IPS-15b (cell line): ENCODE data around the gene FBXW8.

Experiments used
- H3K27me3 ChIP-seq: one replicate; pipeline ENCODE4 v1.6.1; 2013; ENCODE audit warnings: low read length; ENCODE audit not compliant: control insufficient read depth, insufficient read depth
- H3K36me3 ChIP-seq: one replicate; pipeline ENCODE4 v1.6.1; 2013; ENCODE audit warnings: low read length; ENCODE audit not compliant: control insufficient read depth, insufficient read depth
- H3K4me1 ChIP-seq: one replicate; pipeline ENCODE4 v1.6.1; 2013; ENCODE audit warnings: mild to moderate bottlenecking, low read length; ENCODE audit not compliant: control insufficient read depth, insufficient read depth
- H3K4me3 ChIP-seq: one replicate; pipeline ENCODE4 v1.5.1; 2013; ENCODE audit warnings: low read depth, low read length
- H3K9ac ChIP-seq: one replicate; pipeline ENCODE4 v1.6.1; 2013; ENCODE audit warnings: low read depth, mild to moderate bottlenecking, low read length
- H3K9me3 ChIP-seq: one replicate; pipeline ENCODE4 v1.6.1; 2013; ENCODE audit warnings: mild to moderate bottlenecking, low read length; ENCODE audit not compliant: control insufficient read depth, insufficient read depth

Gene FBXW8

GRCh38 chr12:117024961-117025480 is 114.3 kb downstream of the FBXW8 start:
- no peaks in the 10 kb centered on the region for H3K4me1 ChIP-seq

GRCh38 chr12:117025481-117026151 is 114.9 kb downstream of the FBXW8 start:
- no peak overlapping the region for H3K9ac ChIP-seq
- no peaks in the 10 kb centered on the region for H3K4me1 ChIP-seq
- no peak overlapping the region for H3K4me3 ChIP-seq
- H3K27me3 ChIP-seq = no peaks in the 10 kb centered on the region
- H3K9me3 ChIP-seq = no peaks in the 10 kb centered on the region
- H3K36me3 ChIP-seq = peaks cover 30% of the 10 kb centered on the region

More at GRCh38 chr12:117024961-117025480, 114.3 kb downstream of the FBXW8 start:
- peaks cover 30% of the 10 kb centered on the region for H3K36me3 ChIP-seq
- no peak overlapping the region for H3K9ac ChIP-seq
- no peaks in the 10 kb centered on the region for H3K9me3 ChIP-seq
- no peaks in the 10 kb centered on the region for H3K27me3 ChIP-seq
- no peak overlapping the region for H3K4me3 ChIP-seq

- H3K36me3 ChIP-seq = peaks cover 30% of the 10 kb centered on the region
- no peak overlapping the region for H3K9ac ChIP-seq
- H3K9me3 ChIP-seq = no peaks in the 10 kb centered on the region
- H3K4me1 ChIP-seq = no peaks in the 10 kb centered on the region
- H3K4me3 ChIP-seq = no peak overlapping the region
- H3K27me3 ChIP-seq = no peaks in the 10 kb centered on the region
Measured at GRCh38 chr12:117026343-117026742, 115.6 kb downstream of the FBXW8 start.

- peaks cover 30% of the 10 kb centered on the region for H3K36me3 ChIP-seq
- no peak overlapping the region for H3K4me3 ChIP-seq
- no peaks in the 10 kb centered on the region for H3K9me3 ChIP-seq
- H3K27me3 ChIP-seq = no peaks in the 10 kb centered on the region
- no peaks in the 10 kb centered on the region for H3K4me1 ChIP-seq
- no peak overlapping the region for H3K9ac ChIP-seq
Measured at GRCh38 chr12:117026921-117027250, 116.1 kb downstream of the FBXW8 start.

- Histone ChIP-seq H3K4me1 (no peaks in the 10 kb centered on the region), H3K9ac (no peak overlapping the region), H3K9me3 (no peaks in the 10 kb centered on the region), H3K27me3 (no peaks in the 10 kb centered on the region), H3K36me3 (peaks cover 30% of the 10 kb centered on the region), H3K4me3 (no peak overlapping the region)
Measured at GRCh38 chr12:117027251-117028086, 116.7 kb downstream of the FBXW8 start.

- H3K27me3 ChIP-seq = no peaks in the 10 kb centered on the region
- no peak overlapping the region for H3K4me3 ChIP-seq
- H3K36me3 ChIP-seq = peaks cover 30% of the 10 kb centered on the region
- no peaks in the 10 kb centered on the region for H3K4me1 ChIP-seq
- no peaks in the 10 kb centered on the region for H3K9me3 ChIP-seq
- no peak overlapping the region for H3K9ac ChIP-seq
Measured at GRCh38 chr12:117028254-117028653, 117.5 kb downstream of the FBXW8 start.

- Histone ChIP-seq H3K4me3 (no peak overlapping the region), H3K27me3 (no peaks in the 10 kb centered on the region), H3K9ac (no peak overlapping the region), H3K9me3 (no peaks in the 10 kb centered on the region), H3K4me1 (no peaks in the 10 kb centered on the region), H3K36me3 (peaks cover 22% of the 10 kb centered on the region)
Measured at GRCh38 chr12:117030187-117030900, 119.6 kb downstream of the FBXW8 start.

GRCh38 chr12:117031843-117032592 is 121.3 kb downstream of the FBXW8 start:
- no peak overlapping the region for H3K9ac ChIP-seq

GRCh38 chr12:117032593-117033381 is 122.0 kb downstream of the FBXW8 start:
- no peaks in the 10 kb centered on the region for H3K9me3 ChIP-seq
- no peaks in the 10 kb centered on the region for H3K27me3 ChIP-seq
- no peaks in the 10 kb centered on the region for H3K4me1 ChIP-seq
- no peak overlapping the region for H3K4me3 ChIP-seq
- H3K9ac ChIP-seq = no peak overlapping the region
- peaks cover 9% of the 10 kb centered on the region for H3K36me3 ChIP-seq

More at GRCh38 chr12:117031843-117032592, 121.3 kb downstream of the FBXW8 start:
- Histone ChIP-seq H3K27me3 (no peaks in the 10 kb centered on the region), H3K4me3 (no peak overlapping the region), H3K4me1 (no peaks in the 10 kb centered on the region), H3K9me3 (no peaks in the 10 kb centered on the region), H3K36me3 (peaks cover 15% of the 10 kb centered on the region)

- Histone ChIP-seq H3K36me3 (peaks cover under 1% of the 10 kb centered on the region), H3K4me1 (no peaks in the 10 kb centered on the region), H3K27me3 (no peaks in the 10 kb centered on the region), H3K4me3 (no peak overlapping the region), H3K9ac (no peak overlapping the region), H3K9me3 (no peaks in the 10 kb centered on the region)
Measured at GRCh38 chr12:117033382-117034221, 122.9 kb downstream of the FBXW8 start.
